GM21717 (cell line): ENCODE results near the gene DIO3.
"Not testable (repeated sequence)": the region's sequence is repeated elsewhere in the genome, so short reads cannot be mapped to it uniquely, and the experiment has no call there.

Experiments used
- ATAC-seq: cut with Tn5 transposase; IDR thresholded peaks from one replicate; pipeline ENCODE4 v1.9.1; 2021; ENCODE audit warnings: mild to moderate bottlenecking, moderate library complexity; ENCODE audit not compliant: unreplicated experiment

DIO3 gene

DNA sequence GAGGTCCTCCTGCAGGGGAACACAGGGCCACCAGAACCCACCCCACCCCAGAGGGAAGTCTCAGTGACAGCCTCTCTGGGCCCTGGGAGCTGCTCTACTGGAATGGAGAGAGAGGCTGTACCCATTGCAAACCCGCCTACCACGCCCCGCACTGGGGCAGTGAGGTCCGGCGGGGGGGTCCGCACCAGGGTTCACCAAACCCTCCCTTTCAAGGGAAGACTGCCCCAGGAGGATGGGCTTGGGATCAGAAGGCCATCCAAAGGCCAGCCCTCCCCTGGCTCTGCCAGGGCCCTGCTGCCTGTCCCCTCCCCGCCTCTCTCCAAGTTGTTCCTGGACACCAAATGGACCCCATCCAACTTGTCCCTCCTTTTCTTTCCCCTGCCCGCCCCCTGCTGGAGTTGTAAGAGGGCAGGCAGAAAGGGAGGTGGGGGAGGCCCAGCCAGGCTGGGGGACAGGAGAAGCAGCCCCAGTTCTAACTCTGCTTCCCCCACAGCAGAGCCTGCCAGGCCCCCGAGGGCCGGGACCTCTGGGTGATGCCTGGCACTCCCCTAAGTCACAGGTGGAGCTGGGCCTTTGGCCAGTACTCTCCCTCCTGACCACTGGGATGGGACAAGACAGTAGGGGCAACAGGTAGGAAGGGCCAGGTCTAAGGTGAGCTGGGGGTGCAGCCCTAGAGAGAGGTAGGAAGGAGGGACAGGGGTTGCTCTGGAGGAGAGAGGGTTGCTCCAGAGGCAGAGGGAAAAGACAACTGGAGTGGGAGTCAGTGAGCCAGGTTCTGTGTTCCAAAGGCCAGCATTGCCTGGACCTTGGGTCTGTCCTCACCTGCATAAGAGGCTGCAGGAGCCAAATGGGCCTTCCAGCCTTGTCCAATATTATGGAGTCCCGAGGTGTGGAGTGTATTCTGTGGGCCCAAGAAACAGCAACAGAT lies 3.2 kb upstream of the DIO3 start:
- no peak for ATAC-seq

- no peak for ATAC-seq
Observed at GRCh38 chr14:101558739-101559240, 2.5 kb upstream of the DIO3 start.

DNA sequence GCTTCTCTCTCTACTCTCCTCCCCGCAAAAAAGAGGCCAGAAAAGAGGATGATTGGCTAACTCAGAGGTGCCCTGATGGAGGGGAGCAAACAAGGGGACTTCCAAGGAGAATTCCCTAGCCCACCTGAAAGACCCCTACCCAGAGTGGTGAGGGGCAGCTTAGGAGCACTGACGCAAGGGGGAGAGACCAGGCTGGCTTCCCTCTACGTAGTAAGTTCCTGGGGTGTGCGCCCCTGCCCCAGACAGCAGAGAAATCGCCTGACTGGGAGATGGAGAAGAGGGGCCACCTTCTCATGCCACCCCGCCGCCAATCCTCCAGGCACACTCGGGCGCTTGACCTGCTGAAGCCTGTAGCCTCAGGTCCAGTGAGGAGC lies 2.1 kb upstream of the DIO3 start:
- no peak for ATAC-seq

GRCh38 chr14:101559624-101560533 lies 1.4 kb upstream of the DIO3 start:
- ATAC-seq: no peak

- no peak for ATAC-seq
Observed at GRCh38 chr14:101560534-101561113, 671 bp upstream of the DIO3 start.

DNA sequence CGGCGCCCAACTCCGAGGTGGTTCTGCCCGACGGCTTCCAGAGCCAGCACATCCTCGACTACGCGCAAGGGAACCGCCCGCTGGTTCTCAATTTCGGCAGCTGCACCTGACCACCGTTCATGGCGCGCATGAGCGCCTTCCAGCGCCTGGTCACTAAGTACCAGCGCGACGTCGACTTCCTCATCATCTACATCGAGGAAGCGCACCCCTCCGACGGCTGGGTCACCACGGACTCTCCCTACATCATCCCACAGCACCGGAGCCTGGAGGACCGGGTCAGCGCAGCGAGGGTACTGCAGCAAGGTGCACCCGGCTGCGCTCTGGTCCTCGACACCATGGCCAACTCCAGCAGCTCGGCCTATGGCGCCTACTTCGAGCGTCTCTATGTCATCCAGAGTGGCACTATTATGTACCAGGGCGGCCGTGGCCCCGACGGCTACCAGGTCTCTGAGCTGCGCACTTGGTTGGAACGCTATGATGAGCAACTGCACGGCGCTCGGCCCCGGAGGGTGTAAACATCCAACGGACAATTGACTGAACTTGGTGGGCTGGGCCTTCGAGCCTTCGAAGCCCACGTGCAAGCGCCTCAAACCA lies 699 bp downstream of the DIO3 start:
- no peak for ATAC-seq

DNA sequence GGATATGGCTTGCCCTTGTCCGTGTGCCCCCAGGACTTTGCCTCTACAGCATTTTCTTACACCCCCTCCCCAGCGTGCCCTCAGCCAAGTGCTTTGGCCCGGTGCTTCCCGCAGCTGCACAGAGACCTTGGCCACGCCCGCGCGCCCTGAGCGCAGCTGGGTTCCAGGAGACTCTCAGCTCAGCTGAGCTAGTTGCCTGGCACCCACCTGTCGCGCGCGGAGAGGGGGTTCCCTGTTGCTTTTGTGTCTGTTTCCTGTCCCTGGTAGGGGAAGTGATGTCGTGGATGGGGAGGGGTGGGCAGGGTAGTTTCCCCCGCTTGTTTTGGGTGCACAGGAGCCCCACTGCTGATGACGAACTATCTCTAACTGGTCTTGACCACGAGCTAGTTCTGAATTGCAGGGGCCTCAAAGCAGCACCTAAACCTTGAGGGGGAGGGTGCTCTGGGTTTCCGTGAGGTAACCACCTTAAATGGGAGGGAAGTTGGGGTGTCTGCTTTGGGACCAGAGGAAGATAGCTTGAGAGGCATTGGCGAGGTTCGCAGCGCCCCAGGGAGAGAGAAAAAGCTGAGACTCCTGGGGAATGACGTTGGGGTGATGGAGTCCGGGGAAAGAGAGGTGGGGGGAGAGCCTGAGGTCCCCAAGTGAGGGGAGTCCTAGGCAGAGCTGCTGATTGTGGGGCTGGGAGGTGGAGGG lies 1.5 kb downstream of the DIO3 start:
- no peak for ATAC-seq

- ATAC-seq: no peak
Observed at GRCh38 chr14:101563352-101563653, 2.0 kb downstream of the DIO3 start.

DNA sequence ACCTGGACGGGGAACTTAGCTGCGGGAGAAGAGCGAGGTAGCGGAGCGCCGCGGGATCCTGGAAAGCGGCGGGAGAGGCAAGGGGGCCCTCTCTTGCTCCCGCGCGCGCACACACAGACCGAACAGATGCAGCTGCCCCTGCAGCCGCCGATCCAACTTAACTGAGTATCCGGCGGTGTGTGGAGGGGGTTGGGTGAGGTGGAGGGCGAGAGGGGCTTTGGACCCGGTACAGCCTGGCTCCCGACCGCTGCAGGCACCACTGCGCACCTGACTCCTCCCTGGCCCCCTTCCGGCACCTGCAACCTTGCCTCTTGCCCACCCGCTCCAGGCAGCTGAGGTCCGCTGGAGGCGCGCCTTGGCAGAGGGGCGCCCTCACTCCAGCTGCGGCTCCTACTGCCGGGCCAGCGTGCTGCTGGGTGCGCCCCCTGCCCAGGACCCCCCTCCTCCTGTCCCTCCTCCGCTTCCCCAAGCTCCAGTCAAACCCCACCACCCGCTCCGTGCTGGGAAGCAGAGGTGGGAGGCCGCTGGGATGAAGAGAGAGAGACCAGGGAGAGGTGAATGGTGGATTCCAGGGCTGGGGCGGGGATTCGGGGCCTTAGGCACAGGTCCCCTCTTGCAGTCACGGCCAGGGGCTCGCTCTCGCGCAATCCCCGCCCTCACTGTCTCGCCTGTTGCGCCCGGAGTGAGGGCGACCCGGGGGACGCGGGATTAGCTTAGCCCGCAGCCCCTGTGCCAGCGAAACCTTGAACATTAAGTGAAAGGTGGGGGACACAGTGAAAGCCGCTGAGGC lies 2.6 kb downstream of the DIO3 start:
- ATAC-seq: no peak

- ATAC-seq: no peak
Observed at GRCh38 chr14:101564444-101564776, 3.1 kb downstream of the DIO3 start.

DNA sequence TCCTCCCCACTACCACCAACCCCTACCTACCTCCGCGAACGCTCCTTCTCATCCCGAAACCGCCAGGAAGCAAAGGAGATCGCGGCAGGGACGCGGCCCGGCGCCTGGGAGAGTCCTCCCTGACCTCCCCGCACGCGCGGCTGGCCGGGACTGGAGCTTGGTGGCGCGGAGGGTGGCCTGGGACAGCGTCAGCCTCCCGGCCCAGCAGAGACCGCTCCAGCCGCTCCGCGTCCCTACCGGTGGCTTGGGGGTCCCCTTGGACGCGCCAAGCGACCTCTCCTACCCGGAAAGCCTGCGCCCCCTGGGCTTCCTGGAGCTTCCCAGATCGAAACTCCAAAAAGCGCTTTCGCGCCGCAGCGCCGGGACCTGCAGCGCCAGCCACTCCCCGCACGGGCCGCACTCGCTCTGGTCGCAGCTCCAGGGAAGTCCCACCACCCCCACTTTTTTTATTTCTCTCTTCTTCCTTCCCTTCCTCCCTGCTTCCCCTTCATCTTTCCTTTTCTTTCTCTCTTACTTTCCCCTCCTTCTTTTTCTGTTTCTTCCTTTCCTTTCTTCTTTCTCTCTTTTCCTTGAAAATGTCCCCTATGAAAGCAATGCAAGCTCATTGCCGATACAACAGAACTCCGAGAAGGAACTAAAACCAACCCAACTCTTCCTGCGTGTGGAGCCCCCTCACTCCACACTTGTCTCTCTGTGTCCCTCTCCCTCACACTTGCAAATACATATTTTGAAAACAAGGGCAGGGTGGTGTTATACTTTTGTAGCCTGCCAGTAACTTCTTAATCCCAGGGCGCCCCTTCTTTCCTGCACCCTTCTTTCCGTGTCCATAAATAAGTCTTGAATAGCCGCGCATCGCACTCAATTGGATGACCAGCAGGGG lies 3.8 kb downstream of the DIO3 start:
- no peak for ATAC-seq

DNA sequence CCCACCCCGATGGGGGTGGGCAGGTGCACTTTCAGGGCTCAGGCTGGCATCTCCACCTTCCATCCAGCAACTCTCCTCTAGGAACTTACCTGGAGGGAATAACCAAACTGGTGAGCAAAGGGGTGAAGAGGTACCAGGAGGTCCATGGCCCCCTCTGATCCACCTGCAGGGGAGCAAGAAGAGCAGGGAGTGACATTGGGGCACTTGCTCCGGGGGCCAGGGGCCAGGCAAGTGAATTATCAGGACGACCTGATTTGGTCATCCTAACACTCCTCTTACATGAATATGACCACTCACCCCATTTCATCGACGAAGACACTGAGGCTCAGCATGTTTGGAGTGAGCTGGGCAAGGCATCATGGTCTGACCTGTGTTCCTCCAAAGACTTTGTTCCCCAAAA lies 6.0 kb downstream of the DIO3 start:
- ATAC-seq: no peak

- no peak for ATAC-seq
Observed at GRCh38 chr14:101571004-101571403, 9.7 kb downstream of the DIO3 start.

DNA sequence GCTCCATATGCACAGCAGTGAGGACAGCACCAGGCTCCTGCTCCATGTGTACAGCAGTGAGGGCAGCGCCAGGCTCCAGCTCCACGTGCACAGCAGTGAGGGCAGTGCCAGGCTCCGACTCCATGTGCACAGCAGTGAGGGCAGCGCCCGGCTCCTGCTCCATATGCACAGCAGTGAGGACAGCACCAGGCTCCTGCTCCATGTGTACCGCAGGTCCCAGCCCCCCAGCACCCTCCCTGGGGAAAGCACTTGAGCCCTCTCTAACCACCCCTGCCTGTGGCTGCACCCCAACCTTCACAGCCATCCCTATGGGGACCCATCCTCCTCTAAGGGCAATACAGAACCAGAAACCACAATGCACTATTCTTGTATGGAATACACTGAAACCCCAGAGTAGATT lies 11.2 kb downstream of the DIO3 start:
- ATAC-seq: not testable (repeated sequence)

GRCh38 chr14:101573289-101573688 lies 12.0 kb downstream of the DIO3 start:
- ATAC-seq: no peak

DNA sequence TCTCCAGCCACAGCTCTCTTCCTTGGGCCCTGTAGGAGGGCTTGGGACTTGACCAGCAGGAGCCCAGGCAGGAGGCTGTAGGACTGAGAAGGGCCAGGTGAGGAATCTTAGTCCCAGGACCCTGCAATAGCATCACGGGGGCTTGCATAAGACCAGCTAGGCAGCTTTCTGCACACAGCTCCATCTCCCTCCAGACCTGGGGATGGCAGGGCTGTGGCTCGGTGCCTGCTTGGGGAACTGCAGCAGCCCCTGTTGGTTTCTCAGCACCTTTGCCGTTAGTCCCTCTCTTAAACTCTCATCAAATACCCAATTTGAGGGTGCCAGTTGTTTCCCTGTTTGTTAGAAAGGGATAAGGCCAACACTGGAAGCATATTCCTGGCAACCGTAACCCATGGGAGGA lies 14.3 kb downstream of the DIO3 start:
- no peak for ATAC-seq

DNA sequence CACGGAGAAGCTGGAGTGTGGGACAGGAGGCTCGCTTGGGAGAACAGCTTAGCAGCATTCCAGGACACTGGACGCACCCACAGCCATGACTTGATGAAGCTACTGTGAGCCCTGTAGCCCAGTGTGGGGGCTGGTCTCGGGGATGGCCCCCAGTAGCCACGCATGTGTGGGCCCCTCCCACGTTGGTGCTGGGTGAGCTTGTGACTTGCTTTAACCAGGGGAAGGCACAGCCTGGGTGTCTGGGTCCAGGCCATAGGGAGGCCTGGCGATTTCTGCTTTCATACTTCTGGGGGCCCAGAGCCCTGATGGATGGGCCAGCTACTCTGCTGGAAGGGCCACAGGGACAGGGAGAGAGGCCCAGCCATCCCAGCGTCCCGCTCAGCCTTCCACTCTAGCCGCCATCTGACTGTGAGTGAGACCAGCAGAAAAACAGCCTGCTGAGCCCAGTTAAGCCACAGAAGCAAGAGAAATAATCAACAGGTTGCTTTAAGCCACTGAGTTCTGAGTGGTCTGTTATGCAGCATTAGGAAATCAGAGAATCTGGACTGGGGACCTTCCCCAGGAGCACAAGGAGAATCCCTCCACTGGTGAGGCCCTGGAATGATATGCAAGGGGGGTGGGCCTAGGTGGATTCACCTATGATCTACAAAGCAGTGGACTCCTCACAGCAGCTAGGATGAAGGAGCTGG lies 16.1 kb downstream of the DIO3 start:
- no peak for ATAC-seq

- no peak for ATAC-seq
Observed at GRCh38 chr14:101578489-101578888, 17.2 kb downstream of the DIO3 start.
